Mucosa of rectum (tissue), 2 donors: ENCODE measurements around the gene LCN6.
"Not testable (repeated sequence)": the region's sequence is repeated elsewhere in the genome, so short reads cannot be mapped to it uniquely, and the experiment has no call there.

ENCODE experiments used
- H3K27ac ChIP-seq, 2 donors: one replicate each; pipeline ENCODE4 v1.7.0; 2013; ENCODE audit warnings: inconsistent platforms in 2 of 2, low read depth in 2 of 2, low read length in 2 of 2
- H3K27me3 ChIP-seq, 2 donors: one replicate each; pipeline ENCODE4 v1.7.0; 2013; ENCODE audit warnings: low read length in 2 of 2; ENCODE audit not compliant: control insufficient read depth in 2 of 2, insufficient read depth in 2 of 2
- H3K36me3 ChIP-seq, 2 donors: one replicate each; pipeline ENCODE4 v1.7.0; 2013; ENCODE audit warnings: low read length in 2 of 2; ENCODE audit not compliant: control insufficient read depth in 2 of 2, insufficient read depth in 2 of 2
- H3K4me1 ChIP-seq, 2 donors: one replicate each; pipeline ENCODE4 v1.7.0; 2013; ENCODE audit warnings: low read length in 2 of 2, mild to moderate bottlenecking in 1 of 2; ENCODE audit not compliant: control insufficient read depth in 2 of 2, insufficient read depth in 2 of 2
- H3K4me3 ChIP-seq, 2 donors: one replicate each; pipeline ENCODE4 v1.7.0; 2013; ENCODE audit warnings: low read length in 2 of 2
- H3K9ac ChIP-seq, 2 donors: one replicate each; pipeline ENCODE4 v1.7.0; 2013; ENCODE audit warnings: low read length in 2 of 2, low read depth in 1 of 2, mild to moderate bottlenecking in 1 of 2
- H3K9me3 ChIP-seq, 2 donors: one replicate each; pipeline ENCODE4 v1.7.0; 2013; ENCODE audit warnings: low read length in 2 of 2; ENCODE audit not compliant: control insufficient read depth in 2 of 2
- donor health status: healthy.
- donor health status: Normal muscosa, but diverticular disease.

LCN6 gene, protein sequence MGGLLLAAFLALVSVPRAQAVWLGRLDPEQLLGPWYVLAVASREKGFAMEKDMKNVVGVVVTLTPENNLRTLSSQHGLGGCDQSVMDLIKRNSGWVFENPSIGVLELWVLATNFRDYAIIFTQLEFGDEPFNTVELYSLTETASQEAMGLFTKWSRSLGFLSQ

DNA sequence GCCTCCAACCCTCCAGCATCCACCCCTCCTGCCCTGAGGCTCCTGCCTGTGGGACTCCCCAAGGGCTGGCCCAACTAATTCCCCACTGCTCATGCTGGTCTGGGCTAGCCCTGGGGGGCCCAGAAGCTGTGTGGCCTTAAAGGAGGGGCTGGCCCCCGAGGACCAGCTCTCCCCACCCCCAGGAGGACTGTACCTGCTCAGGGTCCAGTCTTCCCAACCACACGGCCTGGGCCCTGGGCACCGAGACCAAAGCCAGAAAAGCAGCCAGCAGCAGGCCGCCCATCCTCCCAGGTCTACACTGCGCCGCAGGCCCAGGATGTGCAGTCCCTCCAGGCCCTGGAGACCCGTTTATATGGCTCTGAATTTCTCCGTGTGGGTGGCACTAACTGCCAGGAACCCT is at the start of gene LCN6:
Gene LCN6, minus strand, starts transcription at position 325 of the 400 bp plus-strand sequence. Its CDS starts 42 bp downstream, at position 283.
- Histone ChIP-seq H3K4me3 (no peak within 1 kb of the TSS), H3K27ac (no peak within 1 kb of the TSS), H3K9me3 (peaks cover 0 to 2% of the 10 kb centered on the region in 2 donors), H3K4me1 (no peaks in the 10 kb centered on the region), H3K36me3 (no peaks in the 10 kb centered on the region), H3K27me3 (peaks cover 2 to 3% of the 10 kb centered on the region in 2 donors), H3K9ac (no peak within 1 kb of the TSS)

GRCh38 chr9:136796775-136797347 is 48.5 kb upstream of the LCN6 start:
- Histone ChIP-seq H3K4me1 (peaks cover 47 to 56% of the 10 kb centered on the region in 2 donors), H3K36me3 (peaks cover 3 to 10% of the 10 kb centered on the region in 2 donors)
- H3K9me3 ChIP-seq, H3K9ac ChIP-seq, H3K4me3 ChIP-seq, H3K27ac ChIP-seq, H3K27me3 ChIP-seq: not testable (repeated sequence)

DNA sequence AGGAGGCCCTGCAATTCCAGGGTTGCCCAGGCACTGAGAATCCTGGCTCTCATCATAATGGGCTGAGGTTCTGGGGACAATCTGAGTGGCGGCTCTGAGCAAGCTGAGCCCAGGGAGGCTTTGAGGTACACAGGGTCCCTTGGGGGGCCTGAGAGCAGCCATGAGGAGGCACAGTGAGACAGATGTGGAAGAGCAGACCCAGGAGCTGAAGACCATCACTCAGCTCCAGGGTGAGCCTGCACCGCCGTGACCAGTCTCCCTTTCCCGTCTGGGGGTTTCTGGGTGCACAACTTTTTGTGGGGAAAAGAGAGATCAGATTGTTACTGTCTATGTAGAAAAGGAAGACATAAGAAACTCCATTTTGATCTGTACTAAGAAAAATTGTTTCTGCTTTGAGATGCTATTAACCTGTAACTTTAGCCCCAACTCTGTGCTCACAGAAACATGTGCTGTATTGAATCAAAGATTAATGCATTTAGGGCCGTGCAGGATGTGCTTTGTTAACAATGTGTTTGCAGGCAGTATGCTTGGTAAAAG is 48.0 kb upstream of the LCN6 start, which contains the start of gene CCDC183:
Gene CCDC183, plus strand, starts transcription at position 101 of the 537 bp plus-strand sequence. Its CDS starts 60 bp downstream, at position 161.
- Histone ChIP-seq H3K9me3 (no peaks in the 10 kb centered on the region), H3K27ac (peak within 1 kb of the TSS in 1 of 2 donors; percentile 43), H3K36me3 (peaks cover 3 to 10% of the 10 kb centered on the region in 2 donors), H3K4me1 (peaks cover 50 to 58% of the 10 kb centered on the region in 2 donors), H3K4me3 (peak within 1 kb of the TSS in 1 of 2 donors; percentile 13), H3K9ac (peak within 1 kb of the TSS in 1 of 2 donors; percentile 53), H3K27me3 (peaks cover 0 to 2% of the 10 kb centered on the region in 2 donors)

DNA sequence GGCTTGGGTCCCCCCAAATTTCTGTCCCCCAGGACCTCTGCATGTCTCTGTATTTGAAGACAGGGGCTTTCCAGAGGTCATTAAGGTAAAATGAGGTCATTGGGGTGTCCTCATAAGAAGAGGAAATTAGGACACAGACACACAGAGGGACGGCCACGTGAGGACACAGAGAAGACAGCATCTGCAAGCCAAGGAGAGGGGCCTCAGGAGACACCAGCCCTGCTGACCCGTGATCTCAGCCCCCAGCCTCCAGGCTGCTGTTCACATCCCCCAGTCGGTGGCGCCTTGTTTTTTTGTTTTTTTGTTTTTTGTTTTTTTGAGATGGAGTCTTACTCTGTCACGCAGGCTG is 46.6 kb upstream of the LCN6 start:
- H3K9me3 ChIP-seq, result no peaks in the 10 kb centered on the region

DNA sequence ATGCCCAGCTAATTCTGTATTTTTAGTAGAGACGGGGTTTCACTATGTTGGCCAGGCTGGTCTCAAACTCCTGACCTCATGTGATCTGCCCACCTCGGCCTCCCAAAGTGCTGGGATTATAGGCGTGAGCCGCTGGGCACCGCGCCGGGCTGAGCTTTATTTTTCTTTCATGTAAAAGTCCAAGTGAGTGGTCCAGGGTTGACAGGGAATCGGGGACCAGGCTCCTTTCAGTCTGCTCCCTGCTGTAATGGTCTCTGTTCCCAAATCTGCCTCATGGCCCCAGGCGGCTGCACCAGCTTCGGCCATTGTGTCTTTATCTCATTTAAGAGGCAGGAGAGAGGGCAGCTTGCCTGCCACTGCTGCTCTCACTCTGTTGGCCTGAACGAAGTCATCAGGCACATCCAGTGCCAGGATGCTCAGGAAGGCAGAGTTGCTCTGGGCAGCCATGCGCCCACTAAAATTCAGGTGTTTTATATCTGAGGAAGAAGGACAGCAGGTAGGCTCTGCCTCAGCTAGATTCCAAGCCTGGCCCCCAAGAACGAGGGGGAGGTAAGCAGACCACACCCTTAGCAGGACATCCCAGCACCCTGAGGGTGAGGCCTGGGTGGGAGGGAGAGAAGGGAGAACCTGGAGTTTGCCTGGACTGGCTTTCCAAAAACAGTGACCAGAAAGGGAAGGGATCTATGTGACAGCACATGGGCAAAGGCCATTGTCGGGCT is 46.1 kb upstream of the LCN6 start:
- Histone ChIP-seq H3K9ac (peak overlapping the region; percentile 29 to 32), H3K4me1 (peaks cover 50 to 61% of the 10 kb centered on the region in 2 donors), H3K27ac (peak overlapping the region; percentile 18 to 56), H3K27me3 (peaks cover 0 to 2% of the 10 kb centered on the region in 2 donors), H3K36me3 (peaks cover 3 to 10% of the 10 kb centered on the region in 2 donors), H3K4me3 (peak overlapping the region in 1 of 2 donors; percentile 37), H3K9me3 (no peaks in the 10 kb centered on the region)

More for the DNA sequence above, 46.6 kb upstream of the LCN6 start:
- Histone ChIP-seq H3K4me1 (peaks cover 48 to 59% of the 10 kb centered on the region in 2 donors), H3K27ac (peak overlapping the region; percentile 18 to 56), H3K4me3 (peak overlapping the region in 1 of 2 donors; percentile 37), H3K9ac (peak overlapping the region in 1 of 2 donors; percentile 29), H3K27me3 (peaks cover 0 to 2% of the 10 kb centered on the region in 2 donors), H3K36me3 (peaks cover 3 to 10% of the 10 kb centered on the region in 2 donors)

GRCh38 chr9:136793086-136793946 is 45.0 kb upstream of the LCN6 start:
- H3K27ac ChIP-seq, result peak overlapping the region; percentile 100
- no peaks in the 10 kb centered on the region for H3K9me3 ChIP-seq
- peak overlapping the region; percentile 0 to 95 for H3K9ac ChIP-seq
- peaks cover 51 to 54% of the 10 kb centered on the region in 2 donors for H3K4me1 ChIP-seq
- peak overlapping the region; percentile 87 to 95 for H3K4me3 ChIP-seq
- peaks cover 3 to 10% of the 10 kb centered on the region in 2 donors for H3K36me3 ChIP-seq
- peaks cover 0 to 2% of the 10 kb centered on the region in 2 donors for H3K27me3 ChIP-seq

GRCh38 chr9:136792321-136793085 is 44.2 kb upstream of the LCN6 start:
- Histone ChIP-seq H3K4me1 (peaks cover 58 to 60% of the 10 kb centered on the region in 2 donors), H3K9me3 (no peaks in the 10 kb centered on the region)

DNA sequence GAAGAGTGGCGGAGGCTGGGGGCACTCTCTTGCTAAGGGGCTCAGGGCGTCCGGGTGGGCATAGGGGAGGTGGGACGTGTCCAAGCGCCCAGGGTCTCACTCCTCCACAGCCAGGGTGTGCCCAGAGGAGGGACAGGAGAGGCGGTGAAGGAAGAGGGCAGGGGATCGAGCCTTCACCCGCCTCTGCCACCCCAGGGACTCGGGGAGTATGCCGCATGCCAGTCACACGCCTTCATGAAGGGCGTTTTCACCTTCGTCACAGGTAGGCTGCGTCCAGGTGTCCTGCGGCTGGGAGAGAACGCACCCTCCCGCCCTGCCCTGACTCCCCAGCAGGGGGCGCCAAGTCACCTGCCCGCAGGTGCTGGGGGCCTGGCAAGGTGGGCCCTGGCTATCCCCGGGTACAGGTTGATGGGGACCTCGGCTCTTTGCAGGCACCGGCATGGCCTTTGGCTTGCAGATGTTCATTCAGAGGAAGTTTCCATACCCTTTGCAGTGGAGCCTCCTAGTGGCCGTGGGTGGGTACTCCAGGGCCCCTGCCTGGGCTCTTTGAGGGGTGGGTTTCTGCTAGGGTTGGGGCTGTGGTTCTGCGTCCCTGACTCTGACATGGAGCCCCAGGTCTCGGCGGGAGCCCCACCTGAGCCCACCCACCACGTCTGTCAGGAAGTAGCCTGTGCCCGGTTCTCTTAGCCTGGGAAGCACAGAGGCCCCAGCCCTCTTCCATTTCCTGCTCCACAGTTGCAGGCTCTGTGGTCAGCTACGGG is 43.4 kb upstream of the LCN6 start:
- Histone ChIP-seq H3K4me3 (peak overlapping the region; percentile 87 to 95), H3K36me3 (peaks cover 3 to 10% of the 10 kb centered on the region in 2 donors), H3K9me3 (no peaks in the 10 kb centered on the region), H3K4me1 (peaks cover 59 to 67% of the 10 kb centered on the region in 2 donors), H3K27ac (peak overlapping the region; percentile 100), H3K9ac (peak overlapping the region; percentile 95 to 96), H3K27me3 (no peaks in the 10 kb centered on the region)

More at GRCh38 chr9:136792321-136793085, 44.2 kb upstream of the LCN6 start:
- peak overlapping the region; percentile 100 for H3K27ac ChIP-seq
- H3K36me3 ChIP-seq, result peaks cover 3 to 10% of the 10 kb centered on the region in 2 donors
- peak overlapping the region; percentile 87 to 95 for H3K4me3 ChIP-seq
- peak overlapping the region; percentile 95 to 96 for H3K9ac ChIP-seq
- no peaks in the 10 kb centered on the region for H3K27me3 ChIP-seq
